ENCODE measurements around the gene ATG4D. TPM values are rescaled to one million over a fixed set of nuclear protein-coding genes. Genes with fewer than 3 reads are reported as not detected.
A peak's percentile ranks its signal among the peaks of the same experiment; 100 is the strongest.
"Not testable (repeated sequence)": the region's sequence is repeated elsewhere in the genome, so short reads cannot be mapped to it uniquely, and the experiment has no call there.

ATG4D gene
- total and polyA plus RNA-seq, 8 donors = 19.3 to 27.4 (median 23.1) TPM

GRCh38 chr19:10550336-10550735 lies 6.6 kb downstream of the ATG4D start:
- peaks cover 0 to 90% of the 10 kb centered on the region in 2 donors for H3K36me3 ChIP-seq
- peaks cover 0 to 13% of the 10 kb centered on the region in 2 donors for H3K4me1 ChIP-seq
- ATAC-seq (no peak), DNase-seq (no peak)
- H3K9me3 ChIP-seq = no peaks in the 10 kb centered on the region
- no peak overlapping the region for H3K4me3 ChIP-seq
- TF ChIP-seq CTCF (IDR thresholded peaks at IDR 0.05) = no peak
- no peaks in the 10 kb centered on the region for H3K27me3 ChIP-seq
- no peak overlapping the region for H3K27ac ChIP-seq
- intact Hi-C loops (cut with DNase I) = no loop called here

- ATAC-seq; H3K27me3 ChIP-seq; intact Hi-C loops (cut with DNase I); H3K9me3 ChIP-seq; H3K4me3 ChIP-seq; DNase-seq; H3K27ac ChIP-seq; H3K4me1 ChIP-seq: not testable (repeated sequence)
- peaks cover 0 to 97% of the 10 kb centered on the region in 2 donors for H3K36me3 ChIP-seq
Measured at GRCh38 chr19:10551006-10551405, 7.3 kb downstream of the ATG4D start.

- H3K27me3 ChIP-seq = no peaks in the 10 kb centered on the region
- H3K4me1 ChIP-seq = peaks cover 0 to 6% of the 10 kb centered on the region in 2 donors
- peaks cover 0 to 99% of the 10 kb centered on the region in 2 donors for H3K36me3 ChIP-seq
- H3K4me3 ChIP-seq = no peak overlapping the region
- H3K27ac ChIP-seq = no peak overlapping the region
- ATAC-seq (peak; percentile 39), DNase-seq (no peak)
- intact Hi-C loops (cut with DNase I) = no loop called here
- H3K9me3 ChIP-seq = no peaks in the 10 kb centered on the region
- TF ChIP-seq CTCF (IDR thresholded peaks at IDR 0.05) = no peak
Measured at GRCh38 chr19:10551698-10552301, 8.1 kb downstream of the ATG4D start.

- peak overlapping the region in 1 of 2 donors; percentile 13 for H3K27ac ChIP-seq
- no peak for TF ChIP-seq CTCF (IDR thresholded peaks at IDR 0.05)
- H3K27me3 ChIP-seq = no peaks in the 10 kb centered on the region
- H3K36me3 ChIP-seq = peaks cover 0 to 99% of the 10 kb centered on the region in 2 donors
- ATAC-seq (peak; percentile 19), DNase-seq (no peak)
- intact Hi-C loops (cut with DNase I) = no loop called here
- H3K4me3 ChIP-seq = no peak overlapping the region
- H3K4me1 ChIP-seq = peaks cover 0 to 6% of the 10 kb centered on the region in 2 donors
- no peaks in the 10 kb centered on the region for H3K9me3 ChIP-seq
Measured at GRCh38 chr19:10552510-10553053, 8.9 kb downstream of the ATG4D start.

GRCh38 chr19:10553087-10553667 lies 9.5 kb downstream of the ATG4D start:
- ATAC-seq (peak; percentile 8), DNase-seq (no peak)
- intact Hi-C loops (cut with DNase I) = no loop called here
- H3K27me3 ChIP-seq = no peaks in the 10 kb centered on the region
- no peak overlapping the region for H3K4me3 ChIP-seq
- TF ChIP-seq CTCF (IDR thresholded peaks at IDR 0.05) = no peak
- peak overlapping the region in 1 of 2 donors; percentile 13 for H3K27ac ChIP-seq
- H3K36me3 ChIP-seq = peaks cover 0 to 99% of the 10 kb centered on the region in 2 donors
- peaks cover 0 to 6% of the 10 kb centered on the region in 2 donors for H3K4me1 ChIP-seq
- H3K9me3 ChIP-seq = no peaks in the 10 kb centered on the region

All from left lung (tissue), 10 donors.